WTC11 (cell line): ENCODE data around the gene FSCB.

Experiments
- FOXK1 ChIP-seq: sonication (generic); formaldehyde crosslinking; IDR thresholded peaks from 2 replicates; pipeline ENCODE4 v1.8.0; 2022; ENCODE audit warnings: mild to moderate bottlenecking, moderate library complexity, missing genetic modification reagents
- FOXP1 ChIP-seq: sonication (generic); formaldehyde crosslinking; IDR thresholded peaks from 2 replicates; pipeline ENCODE4 v1.8.0; 2022; ENCODE audit warnings: missing genetic modification reagents, mild to moderate bottlenecking, moderate library complexity, borderline replicate concordance
- IRF2 ChIP-seq: sonication (generic); formaldehyde crosslinking; IDR thresholded peaks from 2 replicates; pipeline ENCODE4 v1.8.0; 2022; ENCODE audit warnings: low read depth, missing genetic modification reagents, borderline replicate concordance
- KAT7 ChIP-seq: sonication (generic); formaldehyde crosslinking; IDR thresholded peaks from 2 replicates; pipeline ENCODE4 v1.8.1; 2023; ENCODE audit warnings: missing genetic modification reagents, mild to moderate bottlenecking, borderline replicate concordance
- MXD4 ChIP-seq: fragments of 250-450 bp; sonication (Bioruptor Pico); IDR thresholded peaks from 2 replicates; pipeline ENCODE4 v1.8.0; 2021; ENCODE audit warnings: mild to moderate bottlenecking, moderate library complexity, borderline replicate concordance
- MYBL2 ChIP-seq: sonication (generic); formaldehyde crosslinking; IDR thresholded peaks from 2 replicates; pipeline ENCODE4 v1.8.1; 2023; ENCODE audit warnings: mild to moderate bottlenecking, moderate library complexity, missing genetic modification reagents
- TEAD4 ChIP-seq: sonication (generic); formaldehyde crosslinking; IDR thresholded peaks from 2 replicates; pipeline ENCODE4 v1.8.0; 2022; ENCODE audit warnings: mild to moderate bottlenecking, missing genetic modification reagents
- ZBTB21 ChIP-seq: sonication (generic); formaldehyde crosslinking; IDR thresholded peaks from 2 replicates; pipeline ENCODE4 v1.8.1; 2023; ENCODE audit warnings: mild to moderate bottlenecking, missing genetic modification reagents, borderline replicate concordance
- TF ChIP-seq, protein P1 (sequence below): fragments of 200-600 bp; IDR thresholded peaks from 2 replicates; pipeline ENCODE4 v1.8.0; 2022; ENCODE audit warnings: antibody characterized with exemption
- TF ChIP-seq, protein P2 (sequence below): fragments of 250-450 bp; sonication (Bioruptor Pico); IDR thresholded peaks from 2 replicates; pipeline ENCODE4 v1.9.0; 2021; ENCODE audit warnings: mild to moderate bottlenecking
- TF ChIP-seq, protein P3 (sequence below): sonication (generic); formaldehyde crosslinking; IDR thresholded peaks from 2 replicates; pipeline ENCODE4 v1.8.0; 2023; ENCODE audit warnings: missing genetic modification reagents

DNA sequence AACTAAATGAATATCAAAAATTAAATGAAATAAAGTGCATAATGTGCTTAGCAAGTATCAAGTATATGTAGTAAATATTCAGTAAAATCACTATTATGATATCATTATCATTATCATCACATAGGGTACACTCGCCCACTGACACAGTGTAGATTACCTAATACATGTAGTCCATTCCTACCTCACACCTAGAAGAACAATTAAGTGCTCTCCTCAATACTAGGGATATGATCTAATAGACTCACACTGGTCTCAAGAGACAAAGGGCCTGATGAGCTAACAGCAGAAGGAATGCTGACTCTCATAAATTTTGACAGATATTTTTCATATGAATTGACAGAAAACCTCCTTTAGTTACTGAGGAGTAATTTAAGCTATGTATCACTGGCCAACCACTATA, 29.1 kb downstream of the FSCB start:
- TF ChIP-seq, protein P1, sequence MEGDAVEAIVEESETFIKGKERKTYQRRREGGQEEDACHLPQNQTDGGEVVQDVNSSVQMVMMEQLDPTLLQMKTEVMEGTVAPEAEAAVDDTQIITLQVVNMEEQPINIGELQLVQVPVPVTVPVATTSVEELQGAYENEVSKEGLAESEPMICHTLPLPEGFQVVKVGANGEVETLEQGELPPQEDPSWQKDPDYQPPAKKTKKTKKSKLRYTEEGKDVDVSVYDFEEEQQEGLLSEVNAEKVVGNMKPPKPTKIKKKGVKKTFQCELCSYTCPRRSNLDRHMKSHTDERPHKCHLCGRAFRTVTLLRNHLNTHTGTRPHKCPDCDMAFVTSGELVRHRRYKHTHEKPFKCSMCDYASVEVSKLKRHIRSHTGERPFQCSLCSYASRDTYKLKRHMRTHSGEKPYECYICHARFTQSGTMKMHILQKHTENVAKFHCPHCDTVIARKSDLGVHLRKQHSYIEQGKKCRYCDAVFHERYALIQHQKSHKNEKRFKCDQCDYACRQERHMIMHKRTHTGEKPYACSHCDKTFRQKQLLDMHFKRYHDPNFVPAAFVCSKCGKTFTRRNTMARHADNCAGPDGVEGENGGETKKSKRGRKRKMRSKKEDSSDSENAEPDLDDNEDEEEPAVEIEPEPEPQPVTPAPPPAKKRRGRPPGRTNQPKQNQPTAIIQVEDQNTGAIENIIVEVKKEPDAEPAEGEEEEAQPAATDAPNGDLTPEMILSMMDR: no peak
- TF ChIP-seq TEAD4 (CRISPR knock-in tag) (no peak), MYBL2 (CRISPR knock-in tag) (no peak), IRF2 (CRISPR knock-in tag) (no peak), MXD4 (CRISPR knock-in tag) (no peak), KAT7 (no peak), FOXK1 (no peak), FOXP1 (CRISPR knock-in tag) (no peak), ZBTB21 (CRISPR knock-in tag) (no peak)
- TF ChIP-seq, protein P2, sequence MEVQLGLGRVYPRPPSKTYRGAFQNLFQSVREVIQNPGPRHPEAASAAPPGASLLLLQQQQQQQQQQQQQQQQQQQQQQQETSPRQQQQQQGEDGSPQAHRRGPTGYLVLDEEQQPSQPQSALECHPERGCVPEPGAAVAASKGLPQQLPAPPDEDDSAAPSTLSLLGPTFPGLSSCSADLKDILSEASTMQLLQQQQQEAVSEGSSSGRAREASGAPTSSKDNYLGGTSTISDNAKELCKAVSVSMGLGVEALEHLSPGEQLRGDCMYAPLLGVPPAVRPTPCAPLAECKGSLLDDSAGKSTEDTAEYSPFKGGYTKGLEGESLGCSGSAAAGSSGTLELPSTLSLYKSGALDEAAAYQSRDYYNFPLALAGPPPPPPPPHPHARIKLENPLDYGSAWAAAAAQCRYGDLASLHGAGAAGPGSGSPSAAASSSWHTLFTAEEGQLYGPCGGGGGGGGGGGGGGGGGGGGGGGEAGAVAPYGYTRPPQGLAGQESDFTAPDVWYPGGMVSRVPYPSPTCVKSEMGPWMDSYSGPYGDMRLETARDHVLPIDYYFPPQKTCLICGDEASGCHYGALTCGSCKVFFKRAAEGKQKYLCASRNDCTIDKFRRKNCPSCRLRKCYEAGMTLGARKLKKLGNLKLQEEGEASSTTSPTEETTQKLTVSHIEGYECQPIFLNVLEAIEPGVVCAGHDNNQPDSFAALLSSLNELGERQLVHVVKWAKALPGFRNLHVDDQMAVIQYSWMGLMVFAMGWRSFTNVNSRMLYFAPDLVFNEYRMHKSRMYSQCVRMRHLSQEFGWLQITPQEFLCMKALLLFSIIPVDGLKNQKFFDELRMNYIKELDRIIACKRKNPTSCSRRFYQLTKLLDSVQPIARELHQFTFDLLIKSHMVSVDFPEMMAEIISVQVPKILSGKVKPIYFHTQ (CRISPR knock-in tag): no peak
- TF ChIP-seq, protein P3, sequence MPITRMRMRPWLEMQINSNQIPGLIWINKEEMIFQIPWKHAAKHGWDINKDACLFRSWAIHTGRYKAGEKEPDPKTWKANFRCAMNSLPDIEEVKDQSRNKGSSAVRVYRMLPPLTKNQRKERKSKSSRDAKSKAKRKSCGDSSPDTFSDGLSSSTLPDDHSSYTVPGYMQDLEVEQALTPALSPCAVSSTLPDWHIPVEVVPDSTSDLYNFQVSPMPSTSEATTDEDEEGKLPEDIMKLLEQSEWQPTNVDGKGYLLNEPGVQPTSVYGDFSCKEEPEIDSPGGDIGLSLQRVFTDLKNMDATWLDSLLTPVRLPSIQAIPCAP: no peak
